ENCODE data around the gene RHCG. TPM values are rescaled to one million over a fixed set of nuclear protein-coding genes. Genes with fewer than 3 reads are reported as not detected.
A peak's percentile ranks its signal among the peaks of the same experiment; 100 is the strongest.

RHCG gene
- not detected for total RNA-seq
- long read RNA-seq: 0 reads

GRCh38 chr15:89496155-89497098 is at the start of gene RHCG:
TSS of gene RHCG (minus strand) at chr15:89496583. CDS start at chr15:89496544, 39 bp downstream.
- DNase-seq (no peak), ATAC-seq (ENCODE audit: poor library complexity) (peak; percentile 38)
- intact Hi-C loops (cut with DNase I): no loop called here

GRCh38 chr15:89543389-89543788 is 47.0 kb upstream of the RHCG start:
- intact Hi-C loops (cut with DNase I): no loop called here
- DNase-seq: no peak
- ATAC-seq (ENCODE audit: poor library complexity): no peak

GRCh38 chr15:89542369-89542768 is 46.0 kb upstream of the RHCG start:
- intact Hi-C loops (cut with DNase I): no loop called here
- ATAC-seq (ENCODE audit: poor library complexity): no peak

GRCh38 chr15:89539027-89539426 is 42.6 kb upstream of the RHCG start:
- no peak for ATAC-seq (ENCODE audit: poor library complexity)
- intact Hi-C loops (cut with DNase I): no loop called here
- DNase-seq: no peak

More at GRCh38 chr15:89542369-89542768, 46.0 kb upstream of the RHCG start:
- no peak for DNase-seq

GRCh38 chr15:89533861-89534544 is 37.6 kb upstream of the RHCG start:
- DNase-seq: no peak
- intact Hi-C loops (cut with DNase I): no loop called here
- no peak for ATAC-seq (ENCODE audit: poor library complexity)

- intact Hi-C loops (cut with DNase I): no loop called here
- no peak for DNase-seq
- ATAC-seq (ENCODE audit: poor library complexity): no peak
These were observed 35.6 kb upstream of the RHCG start for GRCh38 chr15:89531796-89532537.

- ATAC-seq (ENCODE audit: poor library complexity) (no peak), DNase-seq (no peak)
- intact Hi-C loops (cut with DNase I): no loop called here
These were observed 34.6 kb upstream of the RHCG start for GRCh38 chr15:89530976-89531375.

GRCh38 chr15:89528757-89529352 is 32.5 kb upstream of the RHCG start:
- DNase-seq: no peak
- intact Hi-C loops (cut with DNase I): no loop called here
- ATAC-seq (ENCODE audit: poor library complexity): no peak

- no peak for ATAC-seq (ENCODE audit: poor library complexity)
- no peak for DNase-seq
- intact Hi-C loops (cut with DNase I): no loop called here
These were observed 30.4 kb upstream of the RHCG start for GRCh38 chr15:89526601-89527441.

GRCh38 chr15:89526181-89526580 is 29.8 kb upstream of the RHCG start:
- DNase-seq (no peak), ATAC-seq (ENCODE audit: poor library complexity) (no peak)
- intact Hi-C loops (cut with DNase I): no loop called here

GRCh38 chr15:89524184-89524583 is 27.8 kb upstream of the RHCG start:
- DNase-seq (no peak), ATAC-seq (ENCODE audit: poor library complexity) (no peak)
- intact Hi-C loops (cut with DNase I): no loop called here

- ATAC-seq (ENCODE audit: poor library complexity) (no peak), DNase-seq (no peak)
- intact Hi-C loops (cut with DNase I): no loop called here
These were observed 26.7 kb upstream of the RHCG start for GRCh38 chr15:89523101-89523500.

GRCh38 chr15:89521605-89522004 is 25.2 kb upstream of the RHCG start:
- ATAC-seq (ENCODE audit: poor library complexity) (no peak), DNase-seq (no peak)
- intact Hi-C loops (cut with DNase I): no loop called here

GRCh38 chr15:89515477-89515876 is 19.1 kb upstream of the RHCG start:
- ATAC-seq (ENCODE audit: poor library complexity): no peak
- intact Hi-C loops (cut with DNase I): no loop called here
- no peak for DNase-seq

GRCh38 chr15:89514596-89515406 is 18.4 kb upstream of the RHCG start:
- ATAC-seq (ENCODE audit: poor library complexity) (no peak), DNase-seq (no peak)
- intact Hi-C loops (cut with DNase I): no loop called here

GRCh38 chr15:89514186-89514585 is 17.8 kb upstream of the RHCG start:
- intact Hi-C loops (cut with DNase I): no loop called here
- ATAC-seq (ENCODE audit: poor library complexity) (no peak), DNase-seq (no peak)

GRCh38 chr15:89513284-89513683 is 16.9 kb upstream of the RHCG start:
- ATAC-seq (ENCODE audit: poor library complexity): no peak
- DNase-seq: no peak
- intact Hi-C loops (cut with DNase I): no loop called here

Data from Right ventricle myocardium superior (tissue), 1 donor.